Erythroblast (primary cell): ENCODE data around the gene STIM2.

Experiments used
- GATA1 ChIP-seq: IDR thresholded peaks from 2 replicates; pipeline ENCODE4 v1.6.1; 2011; ENCODE audit warnings: low read depth, mild to moderate bottlenecking, control low read depth, low read length, moderate library complexity
- POLR2A ChIP-seq: IDR thresholded peaks from 2 replicates; pipeline ENCODE4 v1.6.1; 2011; ENCODE audit warnings: mild to moderate bottlenecking, low read length

- TF ChIP-seq POLR2A = no peak
- no peak for TF ChIP-seq GATA1
These were observed 45.4 kb upstream of the STIM2 start for GRCh38 chr4:26815199-26815598.
